GM21423 (cell line): ENCODE data around the gene ABHD4.
A peak's percentile ranks its signal among the peaks of the same experiment; 100 is the strongest.
"Not testable (repeated sequence)": the region's sequence is repeated elsewhere in the genome, so short reads cannot be mapped to it uniquely, and the experiment has no call there.

ENCODE experiments used
- ATAC-seq: cut with Tn5 transposase; IDR thresholded peaks from one replicate; pipeline ENCODE4 v1.9.1; 2021; ENCODE audit warnings: mild to moderate bottlenecking, moderate library complexity; ENCODE audit not compliant: unreplicated experiment

ABHD4 gene

DNA sequence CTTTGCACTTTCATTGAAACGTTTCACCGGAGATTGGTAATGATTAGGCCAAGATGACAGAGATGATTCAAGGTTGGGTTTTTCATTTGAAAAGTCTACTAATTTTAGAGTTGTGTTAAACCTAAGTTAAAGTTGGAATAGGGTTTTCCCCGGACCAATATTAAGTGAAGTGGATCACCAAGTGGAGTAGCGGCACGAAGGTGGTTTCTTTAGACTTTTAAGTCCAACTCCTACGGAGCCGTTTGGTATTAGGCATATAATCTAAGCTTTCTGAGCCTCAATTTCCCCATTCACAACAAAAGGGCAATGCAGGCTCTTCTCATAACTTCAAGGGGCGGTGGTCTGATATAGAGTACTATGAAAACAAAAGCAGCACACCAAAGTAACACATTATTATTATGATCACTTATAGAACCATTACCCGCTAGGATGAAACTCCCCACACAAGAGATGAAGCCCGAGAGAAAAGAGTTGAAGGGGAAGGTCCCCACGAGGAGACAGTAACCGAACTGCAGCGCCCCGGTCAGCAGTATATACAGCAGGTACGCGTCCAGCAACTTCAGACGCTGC, 9.5 kb upstream of the ABHD4 start:
- ATAC-seq: no peak

DNA sequence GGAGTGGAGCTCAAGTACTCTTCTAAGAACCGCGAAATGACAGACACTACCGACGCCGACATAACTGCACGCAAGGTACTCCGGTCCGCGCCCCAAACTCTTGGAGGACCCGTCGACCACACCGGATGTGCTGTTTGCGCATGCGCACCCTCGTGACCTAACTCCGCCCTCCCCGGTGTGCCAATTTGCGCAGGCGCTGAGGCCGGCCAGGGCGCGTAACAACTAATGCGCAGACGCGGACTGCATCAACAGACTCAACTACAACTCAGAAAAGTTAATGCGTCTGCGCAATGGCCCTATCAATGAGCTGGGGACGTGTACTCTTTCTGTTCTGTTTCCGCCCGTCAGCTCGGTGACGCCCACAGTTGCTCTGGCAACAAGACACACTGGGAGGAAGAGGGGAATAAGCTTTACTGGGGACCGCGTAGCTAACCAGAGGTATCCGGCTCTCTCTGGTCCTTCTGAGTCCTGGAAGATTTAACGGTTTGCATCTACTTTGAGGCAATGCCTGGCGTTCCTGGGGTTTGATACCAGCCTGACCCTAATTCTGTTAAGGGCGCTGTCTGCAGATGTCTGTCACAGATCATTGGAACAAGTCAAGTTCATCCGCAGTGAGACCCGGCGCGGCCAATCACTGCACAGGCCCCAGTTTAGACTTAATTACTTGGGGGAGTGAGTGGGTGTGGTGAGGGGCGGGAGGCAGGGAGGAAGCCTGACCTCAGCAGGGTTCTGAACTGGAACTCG, 8.8 kb upstream of the ABHD4 start, which contains the start of gene DAD1:
Gene DAD1, minus strand, starts transcription at position 129 of the 744 bp plus-strand sequence. Its CDS starts 67 bp downstream, at position 62.
- ATAC-seq: peak; percentile 90

DNA sequence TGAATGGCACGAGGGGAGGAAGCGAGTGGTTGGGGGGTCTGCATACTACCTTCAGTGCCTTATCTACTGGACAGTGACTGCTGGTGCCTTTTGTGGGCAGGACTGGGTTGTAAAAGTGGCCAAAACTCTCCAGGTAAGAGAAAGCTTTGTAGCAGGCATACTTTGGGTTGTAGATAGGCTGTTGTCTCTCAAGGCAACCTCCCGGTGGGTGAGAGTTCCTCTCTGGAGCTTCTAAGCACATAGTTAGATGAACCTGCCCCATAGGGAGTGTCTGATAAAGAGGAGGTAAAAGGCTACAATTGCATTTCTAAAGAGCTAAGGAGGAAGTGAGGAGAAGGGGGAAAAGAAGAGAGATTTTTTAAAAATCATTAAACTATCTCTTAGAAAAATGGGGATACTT, 4.9 kb upstream of the ABHD4 start:
- no peak for ATAC-seq

DNA sequence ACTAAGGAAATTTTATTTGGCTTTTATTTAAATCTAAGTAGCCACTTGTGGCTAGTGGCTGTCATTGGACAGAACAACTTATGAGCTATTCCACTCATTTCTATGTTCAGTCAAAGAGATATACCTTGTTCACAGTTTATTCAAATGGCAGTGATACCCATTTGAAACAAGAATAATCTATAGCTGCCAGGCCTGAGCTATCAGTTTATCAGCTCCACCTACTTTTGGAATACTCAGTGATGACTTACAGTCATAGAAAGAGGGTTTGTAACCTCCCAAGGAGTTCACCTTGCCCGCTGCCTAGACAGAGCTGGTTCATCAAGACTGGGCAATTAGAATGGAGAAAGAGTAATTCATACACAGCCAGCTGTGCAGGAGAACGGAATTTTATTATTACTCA, 4.5 kb upstream of the ABHD4 start:
- ATAC-seq: no peak

DNA sequence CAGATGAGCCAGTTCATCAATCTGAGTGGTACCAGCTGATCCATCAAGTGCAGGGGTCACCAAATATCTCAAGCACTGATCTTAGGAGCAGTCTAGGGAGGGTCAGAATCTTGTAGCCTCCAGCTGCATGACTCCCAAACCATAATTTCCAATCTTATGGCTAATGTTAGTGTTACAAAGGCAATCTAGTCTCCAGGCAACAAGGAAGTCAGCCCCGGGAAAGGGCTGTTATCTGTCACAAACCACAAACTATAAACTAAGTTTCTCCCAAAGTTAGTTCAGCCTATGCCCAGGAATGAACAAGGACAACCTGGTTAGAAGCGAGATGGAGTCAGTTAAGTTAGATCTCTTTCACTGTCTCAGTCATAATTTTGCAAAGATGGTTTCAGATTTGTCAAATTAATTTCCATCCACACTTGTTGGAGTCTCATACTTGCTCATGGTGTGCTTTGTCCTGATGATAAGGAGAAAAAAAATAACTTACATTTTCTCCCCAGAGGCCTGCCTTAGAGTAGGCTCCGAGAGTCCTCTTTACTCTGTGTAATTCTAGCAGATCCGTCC, 3.9 kb upstream of the ABHD4 start:
- ATAC-seq: no peak

DNA sequence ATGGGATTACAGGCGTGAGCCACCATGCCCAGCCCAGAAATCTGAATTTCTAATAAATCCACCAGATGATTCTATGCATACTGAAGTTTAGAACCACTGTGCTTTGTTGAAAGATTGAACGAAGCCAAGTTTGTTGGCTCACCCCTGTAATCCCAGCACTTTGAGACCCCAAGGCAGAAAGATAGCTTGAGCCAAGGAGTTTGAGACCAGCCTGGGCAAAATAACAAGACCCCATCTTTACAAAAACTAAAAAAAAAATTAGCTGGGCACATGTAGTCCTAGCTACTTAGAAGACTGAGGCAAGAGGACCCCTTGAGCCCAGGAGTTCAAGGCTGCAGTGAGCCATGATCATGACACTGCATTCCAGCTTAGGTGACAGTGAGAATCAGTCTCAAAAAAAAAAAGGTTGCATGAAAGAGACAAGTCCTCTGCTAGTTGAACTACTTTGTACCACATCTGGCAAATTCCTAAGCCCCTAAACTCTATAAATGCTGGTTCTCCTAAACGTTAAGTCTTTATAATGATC, 1.7 kb upstream of the ABHD4 start:
- ATAC-seq: no peak

DNA sequence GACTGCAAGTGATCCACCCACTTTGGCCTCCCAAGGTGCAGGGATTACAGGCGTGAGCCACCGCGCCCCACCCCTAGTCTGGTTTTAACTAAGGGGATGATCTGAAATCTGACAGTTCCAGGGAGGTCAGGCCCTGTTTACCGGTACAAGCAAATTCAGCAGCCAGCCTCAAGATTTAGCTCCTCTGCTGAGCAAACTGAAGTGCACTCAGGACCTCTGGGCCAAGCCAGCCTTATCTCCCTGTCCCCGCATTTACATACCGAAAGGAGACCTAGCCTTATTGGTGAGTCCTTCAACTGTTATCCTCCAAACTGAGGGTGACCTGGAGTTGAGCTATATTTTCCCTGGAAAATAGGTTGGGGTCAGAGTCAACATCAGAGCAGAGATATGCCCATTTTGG, 835 bp upstream of the ABHD4 start:
- no peak for ATAC-seq

DNA sequence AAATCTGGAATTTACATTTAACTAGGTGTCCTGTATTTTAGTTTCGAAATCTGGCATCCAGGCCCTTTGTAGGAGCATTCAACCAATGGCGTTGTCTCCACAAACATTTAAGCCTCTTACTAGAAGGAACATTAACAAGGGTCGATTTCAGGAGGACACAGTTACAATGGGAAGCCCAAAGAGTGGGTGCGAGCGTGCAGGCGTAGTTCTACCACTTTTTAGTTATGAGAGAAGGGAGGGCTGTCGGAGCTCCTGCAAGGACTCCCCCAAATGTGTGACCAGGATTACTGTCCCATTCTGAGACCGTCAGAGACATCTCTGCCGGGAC, 365 bp upstream of the ABHD4 start:
- no peak for ATAC-seq

DNA sequence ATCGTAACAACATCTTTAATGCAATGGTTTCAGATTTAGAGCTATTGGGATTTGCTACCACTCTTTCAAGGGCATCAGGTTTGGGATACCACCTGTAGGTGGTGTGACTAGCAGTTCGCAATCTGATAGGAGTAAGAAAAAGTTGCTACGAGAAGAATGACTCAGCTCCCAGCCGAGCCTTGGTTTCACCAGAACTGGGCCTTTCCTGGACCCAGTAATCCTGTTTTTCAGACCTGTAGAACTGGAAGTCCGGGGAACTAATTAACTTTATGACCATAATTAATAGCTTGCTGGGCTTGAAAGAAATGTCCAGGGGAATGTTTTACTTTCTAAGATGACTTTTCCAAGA, 770 bp downstream of the ABHD4 start:
- ATAC-seq: no peak

DNA sequence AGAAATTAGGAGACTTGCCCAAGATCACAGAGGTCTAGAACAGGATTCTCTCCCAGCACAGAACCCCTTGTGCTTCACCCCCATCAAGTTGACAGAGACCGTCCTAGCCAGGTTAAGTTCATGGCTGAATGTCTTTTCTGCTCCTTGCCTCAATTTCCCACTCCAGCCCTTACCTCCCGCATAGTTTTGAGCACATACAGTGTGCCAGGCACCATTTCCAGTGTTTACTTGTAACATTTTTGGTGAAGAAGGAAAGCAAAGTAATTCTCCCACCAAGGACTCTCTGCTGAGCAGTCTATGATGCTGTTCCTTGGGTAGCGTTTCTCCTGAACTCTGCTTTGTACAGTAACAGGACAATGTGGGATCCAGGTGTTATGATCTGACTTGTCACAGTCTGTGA, 1.2 kb downstream of the ABHD4 start:
- no peak for ATAC-seq

DNA sequence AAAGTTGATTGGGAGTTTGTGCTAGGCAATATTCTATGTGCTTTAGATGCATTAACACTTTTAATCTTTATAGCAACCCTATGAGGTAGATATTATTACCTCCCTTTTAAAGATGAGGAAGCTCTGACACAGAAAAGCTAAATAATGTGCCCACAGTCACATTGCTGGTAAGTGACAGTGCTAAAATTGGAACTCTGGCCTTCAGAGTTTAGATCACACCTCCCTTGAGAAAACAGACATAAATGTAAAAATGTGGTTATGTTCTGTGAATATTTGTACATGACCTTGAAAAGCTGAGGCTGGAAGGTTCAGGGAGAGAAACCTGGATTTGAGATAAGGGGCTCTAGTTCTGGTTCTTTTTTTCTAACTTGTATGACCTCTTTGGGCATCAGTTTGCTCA, 1.9 kb downstream of the ABHD4 start:
- ATAC-seq: no peak

DNA sequence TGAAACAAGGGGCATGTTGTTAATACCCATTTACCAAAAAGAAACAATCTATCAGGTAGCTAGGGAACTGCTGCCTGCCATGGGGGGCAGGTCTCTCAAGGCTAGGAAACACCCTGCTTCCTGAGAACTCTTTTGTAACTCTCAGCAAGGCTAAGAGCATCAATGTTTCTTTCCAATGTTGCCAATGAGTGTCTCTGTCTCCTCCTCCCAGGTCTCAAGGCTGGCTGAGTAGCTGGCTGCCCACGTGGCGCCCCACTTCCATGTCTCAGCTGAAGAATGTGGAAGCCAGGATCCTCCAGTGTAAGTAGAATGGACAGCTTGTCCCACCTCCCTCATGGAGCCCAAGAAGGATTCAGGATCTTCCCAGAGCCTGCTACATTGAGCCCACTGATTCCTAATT, 3.4 kb downstream of the ABHD4 start:
- no peak for ATAC-seq

DNA sequence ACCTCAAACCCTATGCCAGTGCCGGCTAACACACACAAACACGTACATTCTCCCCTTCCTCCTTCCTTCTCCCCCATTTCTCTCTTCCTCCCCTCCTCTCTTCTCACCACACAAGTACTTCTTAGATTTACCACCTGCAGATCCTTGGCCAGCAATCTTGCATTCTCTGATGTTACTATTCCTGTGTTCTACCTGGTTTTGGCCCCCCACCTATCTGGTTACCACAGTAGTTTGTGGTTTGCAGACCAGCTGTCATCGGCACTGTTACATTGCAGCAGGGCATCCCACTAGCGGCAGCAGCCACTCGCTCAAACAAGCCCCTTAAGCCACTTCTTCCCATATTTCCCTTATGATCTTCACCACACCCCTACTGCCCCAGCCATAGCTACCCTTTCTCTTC, 3.9 kb downstream of the ABHD4 start:
- ATAC-seq: no peak

DNA sequence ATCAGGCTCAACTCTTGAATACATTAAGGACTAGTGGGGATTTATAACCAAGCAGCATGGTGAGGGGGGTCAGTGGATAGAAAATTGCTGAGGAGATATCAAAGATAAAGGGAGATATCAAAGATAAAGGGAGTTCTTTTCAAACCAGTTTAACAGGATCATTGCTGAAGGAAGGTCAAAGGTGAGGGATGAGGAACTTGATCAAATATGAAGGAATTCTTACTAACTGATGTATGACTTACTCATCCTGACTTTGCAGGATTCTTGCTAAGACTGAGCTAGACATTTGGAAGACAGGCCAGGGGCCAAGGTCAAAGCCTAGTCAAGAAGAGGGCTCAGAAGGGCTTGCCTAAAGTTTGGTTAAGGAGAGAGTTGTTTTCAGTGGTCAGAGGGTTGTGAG, 4.8 kb downstream of the ABHD4 start:
- ATAC-seq: no peak

DNA sequence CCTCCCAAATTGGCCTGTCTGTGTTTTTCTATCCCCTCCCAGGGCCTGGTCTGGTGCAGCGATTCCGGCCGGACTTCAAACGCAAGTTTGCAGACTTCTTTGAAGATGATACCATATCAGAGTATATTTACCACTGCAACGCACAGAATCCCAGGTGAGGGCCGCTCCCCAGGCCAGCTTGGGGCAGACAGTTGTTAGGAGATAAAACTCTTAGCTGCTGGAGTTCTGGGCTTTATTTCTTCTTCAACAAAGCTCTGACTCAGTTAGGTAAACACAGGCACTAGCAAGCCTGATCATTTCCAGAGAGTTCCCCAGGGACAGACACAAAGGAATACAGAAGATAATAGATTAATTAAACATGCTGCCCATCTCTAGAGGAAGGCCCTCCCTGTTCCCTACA, 8.3 kb downstream of the ABHD4 start:
- no peak for ATAC-seq

DNA sequence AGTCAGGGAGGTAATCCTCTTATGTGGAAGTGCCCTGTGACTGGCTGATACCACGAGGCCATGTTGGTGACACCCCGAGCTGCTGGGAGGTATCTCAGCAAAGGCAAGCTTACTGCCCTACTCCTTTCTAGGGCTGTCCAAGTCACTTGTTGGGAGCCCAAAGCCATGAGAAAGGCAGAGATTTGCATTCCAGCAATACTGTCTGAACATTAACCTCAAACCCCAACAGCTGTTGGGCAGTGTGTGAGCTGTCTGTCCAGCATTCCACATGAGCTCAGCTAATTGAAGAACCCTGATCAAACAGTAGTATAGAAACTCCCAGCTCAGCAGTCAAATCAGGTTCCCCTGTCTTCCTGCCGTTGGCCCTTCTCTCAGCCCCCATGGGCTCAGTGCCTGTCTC, 9.2 kb downstream of the ABHD4 start:
- ATAC-seq: no peak

DNA sequence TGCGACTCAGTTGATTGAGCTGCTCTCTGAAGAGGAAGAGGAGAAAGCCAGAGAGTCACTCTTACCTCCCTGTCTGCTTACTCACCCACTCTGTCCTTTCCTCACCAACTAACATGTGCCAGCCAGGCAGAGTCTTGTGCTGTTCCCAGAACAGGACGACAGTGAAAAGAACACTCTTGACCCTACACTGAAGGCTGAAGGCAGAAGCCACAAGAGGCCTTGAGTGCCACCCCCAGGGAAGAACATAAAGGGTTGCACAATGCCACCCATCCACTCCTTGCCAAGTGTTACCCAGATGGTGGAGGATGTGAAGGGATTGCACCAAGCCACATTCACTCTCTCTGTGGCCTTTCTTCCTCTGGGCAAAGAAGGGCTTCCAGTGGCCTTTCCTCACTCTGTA, 12.8 kb downstream of the ABHD4 start:
- ATAC-seq: no peak

DNA sequence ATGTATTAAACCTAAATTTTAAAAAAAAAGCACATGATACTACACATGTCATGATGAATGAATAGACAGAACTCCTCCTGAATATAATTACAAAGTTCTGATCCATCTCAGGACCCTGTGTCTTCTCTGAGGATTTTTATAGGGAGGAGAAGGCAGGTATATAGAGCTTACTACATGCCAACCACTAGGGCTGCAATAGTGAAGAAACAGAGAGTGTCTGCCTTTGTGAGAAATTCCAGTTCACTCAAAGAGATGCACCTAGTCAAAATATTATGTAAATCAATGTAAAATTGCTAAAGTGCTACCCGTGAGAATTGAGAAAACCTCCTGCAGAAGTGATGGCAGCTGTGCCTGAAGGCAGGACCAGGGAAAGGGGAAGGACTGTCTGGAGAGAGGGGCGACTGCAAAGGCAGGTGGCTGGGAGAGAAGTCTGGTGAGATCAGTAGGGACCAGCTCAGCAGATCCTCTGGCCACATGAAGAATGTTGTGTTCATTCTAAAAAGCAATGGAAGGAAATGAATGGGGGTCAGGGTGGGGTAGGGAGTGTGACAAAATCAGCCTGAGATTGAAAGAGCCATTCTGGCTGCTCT, 15.1 kb downstream of the ABHD4 start:
- no peak for ATAC-seq

DNA sequence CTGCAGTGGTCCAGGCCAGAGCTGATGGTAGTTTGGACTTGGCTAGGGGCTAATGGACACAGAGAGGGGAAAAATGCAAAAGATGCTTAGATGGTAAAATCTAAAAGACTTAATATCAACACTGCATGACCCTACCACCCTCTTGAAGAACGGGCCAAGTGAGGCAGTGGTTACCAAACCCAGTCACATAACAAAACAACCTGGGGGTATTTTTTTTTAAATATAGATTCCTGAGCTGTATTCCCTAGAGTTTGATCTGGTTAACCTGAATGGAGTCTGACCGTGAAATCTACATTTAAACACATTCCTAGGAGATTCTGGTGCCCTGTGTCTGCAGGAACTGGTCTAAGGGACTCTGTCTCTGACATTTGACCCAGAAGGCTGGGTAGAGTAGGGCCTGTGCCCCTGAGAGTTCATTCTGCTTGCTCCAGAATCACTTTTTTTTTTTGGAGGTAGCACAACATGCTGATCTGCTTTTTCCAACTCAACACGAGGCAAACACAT, 15.7 kb downstream of the ABHD4 start:
- ATAC-seq: no peak

DNA sequence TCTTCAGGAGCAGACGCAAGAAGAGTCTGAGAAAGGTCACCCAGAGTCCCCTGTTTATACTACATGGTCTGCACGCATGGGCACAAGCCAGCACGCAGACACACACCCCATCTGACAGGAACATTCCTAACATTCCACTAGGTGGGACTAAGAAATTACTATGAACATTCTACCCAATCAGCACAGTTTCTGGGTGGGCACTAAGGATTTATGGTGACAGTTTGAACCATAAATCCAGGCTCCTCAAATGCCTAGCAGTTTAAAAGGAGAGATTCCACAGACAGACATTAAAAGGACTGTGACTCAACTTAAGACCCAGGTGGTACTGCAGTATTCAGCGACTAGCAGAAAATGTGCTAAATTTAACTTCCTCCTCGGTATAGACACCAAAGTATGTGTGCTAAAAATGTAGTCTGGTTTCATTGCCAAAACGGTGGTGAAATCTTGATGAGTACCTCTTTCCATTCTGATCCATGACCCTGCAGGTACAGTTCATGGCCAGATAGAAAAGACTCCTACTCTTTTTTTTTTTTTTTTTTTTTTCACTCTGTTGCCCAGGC, 16.2 kb downstream of the ABHD4 start:
- no peak for ATAC-seq

DNA sequence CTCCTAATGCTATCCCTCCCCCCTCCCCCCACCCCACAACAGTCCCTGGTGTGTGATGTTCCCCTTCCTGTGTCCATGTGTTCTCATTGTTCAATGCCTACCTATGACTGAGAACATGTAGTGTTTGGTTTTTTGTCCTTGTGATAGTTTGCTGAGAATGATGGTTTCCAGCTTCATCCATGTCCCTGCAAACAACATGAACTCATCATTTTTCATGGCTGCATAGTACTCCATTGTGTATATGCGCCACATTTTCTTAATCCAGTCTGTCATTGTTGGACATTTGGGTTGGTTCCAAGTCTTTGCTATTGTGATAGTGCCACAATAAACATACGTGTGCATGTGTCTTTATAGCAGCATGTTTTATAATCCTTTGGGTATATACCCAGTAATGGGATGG, 17.7 kb downstream of the ABHD4 start:
- not testable (repeated sequence) for ATAC-seq

DNA sequence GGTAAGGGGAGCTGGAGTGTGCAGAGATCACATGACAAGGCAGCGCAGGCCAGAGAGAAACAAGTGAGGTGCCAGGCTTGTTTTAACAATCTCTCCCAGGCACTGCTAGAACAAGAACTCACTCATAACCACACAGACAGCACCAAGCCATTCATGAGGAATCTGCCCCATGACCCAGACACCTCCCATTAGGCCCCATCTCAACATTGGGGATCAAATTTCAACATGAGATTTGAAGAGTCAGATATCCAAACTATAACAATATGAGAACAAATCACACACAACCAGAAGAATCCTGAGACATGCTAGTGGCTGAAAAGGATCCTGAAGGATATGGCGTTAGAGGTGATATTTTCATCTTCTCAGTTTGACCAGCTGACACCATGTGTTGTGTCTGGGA, 24.2 kb downstream of the ABHD4 start:
- no peak for ATAC-seq
